Left ventricle myocardium inferior (tissue), 1 donor: ENCODE results near the gene IDH3G. TPM values are rescaled to one million over a fixed set of nuclear protein-coding genes. Genes with fewer than 3 reads are reported as not detected.

ENCODE experiments used
- DNase-seq: peaks from one replicate; pipeline ENCODE4 v3.0.0-alpha.2; 2020
- H3K27ac ChIP-seq: fragments of 200-600 bp; replicated peaks from 2 replicates; pipeline ENCODE4 v1.8.0; 2021
- H3K27me3 ChIP-seq: fragments of 200-600 bp; 2 replicates; pipeline ENCODE4 v1.8.0; 2021; ENCODE audit warnings: low read depth
- H3K36me3 ChIP-seq: fragments of 200-600 bp; 2 replicates; pipeline ENCODE4 v1.8.0; 2021
- H3K4me1 ChIP-seq: fragments of 200-600 bp; 2 replicates; pipeline ENCODE4 v1.8.0; 2021
- H3K4me3 ChIP-seq: fragments of 200-600 bp; 2 replicates; pipeline ENCODE4 v1.8.0; 2021; ENCODE audit warnings: mild to moderate bottlenecking, moderate library complexity
- H3K9me3 ChIP-seq: fragments of 200-600 bp; replicated peaks from 2 replicates; pipeline ENCODE4 v1.8.0; 2021
- intact Hi-C: fragments of 100-400 bp; cut with micrococcal nuclease; formaldehyde crosslinking; loops from one replicate; pipeline ENCODE4 v1.11.0; 2022
- total RNA-seq: library from RNA; stranded (reverse); fragmentation: NEBNext Ultra II Directional; extraction: Animal tissue kit (Norgen Biotek cat#: 25700); gene quantifications from one replicate; pipeline ENCODE4 v1.2.1, GENCODE V29; 2021
- TF ChIP-seq, protein P1 (sequence below): fragments of 200-600 bp; IDR thresholded peaks from 2 replicates; pipeline ENCODE4 v1.8.0; 2021; ENCODE audit warnings: antibody characterized with exemption, mild to moderate bottlenecking, borderline replicate concordance
- donor health status: DM: no; HTN: yes; CAD: no; lungs with severe emphysema.

The IDH3G gene
- total RNA-seq, 1 donor from 2014 or later, result 72.5 TPM

GRCh38 chrX:153773218-153773611, 21.0 kb downstream of the IDH3G start:
- H3K27ac ChIP-seq, result no peak overlapping the region
- H3K4me1 ChIP-seq, result no peaks in the 10 kb centered on the region
- intact Hi-C loops, result no loop called here
- no peaks in the 10 kb centered on the region for H3K9me3 ChIP-seq
- H3K4me3 ChIP-seq, result no peak overlapping the region
- no peaks in the 10 kb centered on the region for H3K36me3 ChIP-seq
- TF ChIP-seq, protein P1, sequence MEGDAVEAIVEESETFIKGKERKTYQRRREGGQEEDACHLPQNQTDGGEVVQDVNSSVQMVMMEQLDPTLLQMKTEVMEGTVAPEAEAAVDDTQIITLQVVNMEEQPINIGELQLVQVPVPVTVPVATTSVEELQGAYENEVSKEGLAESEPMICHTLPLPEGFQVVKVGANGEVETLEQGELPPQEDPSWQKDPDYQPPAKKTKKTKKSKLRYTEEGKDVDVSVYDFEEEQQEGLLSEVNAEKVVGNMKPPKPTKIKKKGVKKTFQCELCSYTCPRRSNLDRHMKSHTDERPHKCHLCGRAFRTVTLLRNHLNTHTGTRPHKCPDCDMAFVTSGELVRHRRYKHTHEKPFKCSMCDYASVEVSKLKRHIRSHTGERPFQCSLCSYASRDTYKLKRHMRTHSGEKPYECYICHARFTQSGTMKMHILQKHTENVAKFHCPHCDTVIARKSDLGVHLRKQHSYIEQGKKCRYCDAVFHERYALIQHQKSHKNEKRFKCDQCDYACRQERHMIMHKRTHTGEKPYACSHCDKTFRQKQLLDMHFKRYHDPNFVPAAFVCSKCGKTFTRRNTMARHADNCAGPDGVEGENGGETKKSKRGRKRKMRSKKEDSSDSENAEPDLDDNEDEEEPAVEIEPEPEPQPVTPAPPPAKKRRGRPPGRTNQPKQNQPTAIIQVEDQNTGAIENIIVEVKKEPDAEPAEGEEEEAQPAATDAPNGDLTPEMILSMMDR, result no peak
- no peaks in the 10 kb centered on the region for H3K27me3 ChIP-seq
- DNase-seq, result no peak

DNA sequence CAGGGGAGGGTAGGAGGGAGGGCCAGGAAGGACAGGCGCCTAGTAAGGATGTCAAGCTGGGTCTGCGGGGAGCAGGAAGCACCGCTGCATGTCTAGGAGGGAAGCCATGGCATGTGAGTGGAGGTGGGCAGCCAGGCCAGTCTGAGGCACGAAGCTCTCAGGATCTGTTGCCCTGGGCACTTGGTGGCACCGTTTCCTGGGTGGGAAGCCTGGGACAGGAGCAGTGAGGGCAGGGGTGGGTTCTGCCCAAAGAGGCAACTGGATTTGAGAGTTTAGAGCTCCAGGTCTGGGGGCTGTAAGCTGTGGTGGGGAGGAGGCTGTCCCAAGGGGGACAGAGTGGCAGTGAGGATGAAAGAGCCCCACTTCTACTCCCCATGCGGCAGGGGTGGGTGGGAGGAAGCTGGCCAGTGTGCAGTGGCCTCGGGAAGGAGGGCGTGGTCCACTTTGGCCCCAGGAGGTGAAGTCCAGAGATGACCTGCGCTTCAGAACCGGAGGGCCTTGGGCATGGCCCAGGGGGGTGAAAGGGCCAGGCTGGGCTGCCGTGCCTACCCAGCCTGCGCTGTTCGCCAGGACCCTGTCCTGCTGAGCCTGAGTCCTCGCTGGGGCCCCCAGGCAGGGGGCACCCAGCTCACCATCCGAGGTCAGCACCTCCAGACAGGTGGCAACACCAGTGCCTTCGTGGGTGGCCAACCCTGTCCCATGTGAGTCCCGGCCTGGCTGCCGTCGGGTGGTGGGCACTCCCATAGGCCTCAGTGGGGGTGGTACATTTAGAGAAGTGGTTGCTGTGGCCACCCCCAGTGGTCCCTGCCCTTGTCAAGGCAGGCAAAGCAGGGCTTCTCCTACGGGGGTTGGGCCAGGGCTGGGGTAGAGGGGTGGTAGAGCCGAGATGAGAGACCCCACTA, 21.6 kb downstream of the IDH3G start:
- Histone ChIP-seq H3K27ac (no peak overlapping the region), H3K27me3 (no peaks in the 10 kb centered on the region), H3K4me1 (no peaks in the 10 kb centered on the region), H3K4me3 (no peak overlapping the region), H3K36me3 (no peaks in the 10 kb centered on the region), H3K9me3 (no peaks in the 10 kb centered on the region)
- TF ChIP-seq, protein P1, result no peak
- no peak for DNase-seq
- intact Hi-C loops, result no loop called here

DNA sequence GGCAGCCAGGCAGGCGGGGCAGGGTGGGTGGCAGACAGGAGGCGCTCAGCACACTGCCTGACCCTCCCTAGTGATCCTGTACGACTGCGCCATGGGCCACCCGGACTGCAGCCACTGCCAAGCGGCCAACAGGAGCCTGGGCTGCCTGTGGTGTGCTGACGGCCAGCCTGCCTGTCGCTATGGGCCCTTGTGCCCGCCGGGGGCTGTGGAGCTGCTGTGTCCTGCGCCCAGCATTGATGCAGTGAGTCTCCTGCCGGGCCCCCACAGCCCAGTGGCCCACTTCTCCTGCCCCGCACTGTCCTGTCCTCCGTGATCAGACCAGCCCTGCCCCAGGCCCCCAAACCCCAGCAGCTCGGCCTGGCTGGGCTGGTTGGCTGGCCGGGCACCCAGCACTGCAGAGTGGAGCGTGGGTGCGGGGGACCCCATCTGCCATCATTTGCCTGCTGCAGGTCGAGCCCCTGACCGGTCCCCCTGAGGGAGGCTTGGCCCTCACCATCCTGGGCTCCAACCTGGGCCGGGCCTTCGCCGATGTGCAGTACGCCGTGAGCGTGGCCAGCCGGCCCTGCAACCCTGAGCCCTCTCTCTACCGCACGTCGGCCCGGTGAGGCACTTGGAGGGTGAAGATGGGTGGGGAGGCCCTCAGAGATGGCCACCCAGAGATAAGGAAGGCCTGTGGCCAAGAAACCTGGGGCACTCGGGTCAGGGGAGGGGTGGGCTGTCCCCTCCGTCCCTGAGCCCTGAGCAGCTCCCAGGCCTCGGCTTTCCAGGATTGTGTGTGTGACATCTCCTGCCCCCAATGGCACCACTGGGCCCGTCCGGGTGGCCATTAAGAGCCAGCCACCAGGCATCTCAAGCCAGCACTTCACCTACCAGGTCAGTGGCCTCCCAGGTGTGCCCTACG, 22.5 kb downstream of the IDH3G start:
- no peaks in the 10 kb centered on the region for H3K36me3 ChIP-seq
- TF ChIP-seq, protein P1, result no peak
- no peak overlapping the region for H3K27ac ChIP-seq
- no peaks in the 10 kb centered on the region for H3K4me1 ChIP-seq
- no peak for DNase-seq
- intact Hi-C loops, result no loop called here
- H3K4me3 ChIP-seq, result no peak overlapping the region
- H3K27me3 ChIP-seq, result no peaks in the 10 kb centered on the region
- H3K9me3 ChIP-seq, result no peaks in the 10 kb centered on the region

DNA sequence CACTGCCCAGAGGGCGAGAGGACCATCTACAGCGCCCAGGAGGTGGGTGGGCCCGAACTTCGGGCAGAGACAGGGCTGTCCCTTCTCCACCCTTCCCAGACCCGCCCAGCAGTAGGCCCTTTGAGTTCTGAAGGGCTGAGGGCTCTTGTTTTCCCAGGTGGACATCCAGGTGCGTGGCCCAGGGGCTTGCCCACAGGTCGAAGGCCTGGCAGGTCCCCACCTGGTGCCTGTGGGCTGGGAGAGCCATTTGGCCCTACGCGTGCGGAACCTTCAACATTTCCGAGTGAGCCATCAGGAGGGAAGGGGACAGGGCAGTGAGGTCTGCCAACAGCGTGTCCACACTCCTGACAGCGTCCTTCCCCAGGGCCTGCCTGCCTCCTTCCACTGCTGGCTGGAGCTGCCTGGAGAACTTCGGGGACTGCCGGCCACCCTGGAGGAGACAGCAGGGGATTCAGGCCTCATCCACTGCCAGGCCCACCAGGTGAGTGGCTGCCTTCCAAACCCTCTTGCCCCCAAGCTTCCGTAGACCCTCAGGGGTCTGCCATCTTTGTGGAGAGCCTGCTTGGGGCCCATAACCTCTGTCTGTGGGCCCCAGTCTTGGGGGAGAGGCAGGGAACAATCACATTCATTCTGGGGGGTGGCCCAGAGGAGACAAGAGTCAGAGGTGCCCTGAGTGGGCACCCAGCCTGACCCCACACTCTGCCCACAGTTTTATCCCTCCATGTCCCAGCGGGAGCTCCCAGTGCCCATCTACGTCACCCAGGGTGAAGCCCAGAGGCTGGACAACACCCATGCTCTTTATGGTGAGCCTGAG, 23.4 kb downstream of the IDH3G start:
- no peak for DNase-seq
- intact Hi-C loops, result no loop called here

More for the DNA sequence above, 23.4 kb downstream of the IDH3G start:
- peaks cover 4% of the 10 kb centered on the region for H3K4me1 ChIP-seq
- no peak overlapping the region for H3K4me3 ChIP-seq
- H3K27me3 ChIP-seq, result no peaks in the 10 kb centered on the region
- H3K27ac ChIP-seq, result no peak overlapping the region
- TF ChIP-seq, protein P1, result no peak
- no peaks in the 10 kb centered on the region for H3K36me3 ChIP-seq
- H3K9me3 ChIP-seq, result no peaks in the 10 kb centered on the region
